ENCODE results near the gene ARHGAP44.

The ARHGAP44 gene

GRCh38 chr17:12773153-12773552 is 16.1 kb upstream of the ARHGAP44 start:
- no peaks in the 10 kb centered on the region for H3K36me3 ChIP-seq (ENCODE audit: control insufficient read depth, insufficient read depth, low read length)
- no peak overlapping the region for H3K9ac ChIP-seq (ENCODE audit: low read depth, low read length)
- H3K9me3 ChIP-seq (ENCODE audit: control insufficient read depth, insufficient read depth, low read length), result no peaks in the 10 kb centered on the region
- no peak overlapping the region for H3K4me3 ChIP-seq (ENCODE audit: low read depth, low read length)
- H3K4me1 ChIP-seq (ENCODE audit: control insufficient read depth, insufficient read depth, low read length), result no peaks in the 10 kb centered on the region
- no peaks in the 10 kb centered on the region for H3K27me3 ChIP-seq (ENCODE audit: control insufficient read depth, insufficient read depth, low read length)

GRCh38 chr17:12789075-12789480 is 220 bp upstream of the ARHGAP44 start:
- H3K4me3 ChIP-seq (ENCODE audit: low read depth, low read length), result peak overlapping the region; percentile 70
- peaks cover 8% of the 10 kb centered on the region for H3K27me3 ChIP-seq (ENCODE audit: control insufficient read depth, insufficient read depth, low read length)
- H3K9ac ChIP-seq (ENCODE audit: low read depth, low read length), result no peak overlapping the region
- H3K36me3 ChIP-seq (ENCODE audit: control insufficient read depth, insufficient read depth, low read length), result no peaks in the 10 kb centered on the region
- H3K4me1 ChIP-seq (ENCODE audit: control insufficient read depth, insufficient read depth, low read length), result peaks cover 8% of the 10 kb centered on the region
- H3K9me3 ChIP-seq (ENCODE audit: control insufficient read depth, insufficient read depth, low read length), result no peaks in the 10 kb centered on the region

GRCh38 chr17:12790249-12791106 is 1.2 kb downstream of the ARHGAP44 start:
- Histone ChIP-seq H3K4me3 (ENCODE audit: low read depth, low read length) (peak overlapping the region; percentile 70), H3K4me1 (ENCODE audit: control insufficient read depth, insufficient read depth, low read length) (peaks cover 8% of the 10 kb centered on the region), H3K27me3 (ENCODE audit: control insufficient read depth, insufficient read depth, low read length) (peaks cover 8% of the 10 kb centered on the region), H3K36me3 (ENCODE audit: control insufficient read depth, insufficient read depth, low read length) (no peaks in the 10 kb centered on the region), H3K9me3 (ENCODE audit: control insufficient read depth, insufficient read depth, low read length) (no peaks in the 10 kb centered on the region), H3K9ac (ENCODE audit: low read depth, low read length) (peak overlapping the region; percentile 70)

DNA sequence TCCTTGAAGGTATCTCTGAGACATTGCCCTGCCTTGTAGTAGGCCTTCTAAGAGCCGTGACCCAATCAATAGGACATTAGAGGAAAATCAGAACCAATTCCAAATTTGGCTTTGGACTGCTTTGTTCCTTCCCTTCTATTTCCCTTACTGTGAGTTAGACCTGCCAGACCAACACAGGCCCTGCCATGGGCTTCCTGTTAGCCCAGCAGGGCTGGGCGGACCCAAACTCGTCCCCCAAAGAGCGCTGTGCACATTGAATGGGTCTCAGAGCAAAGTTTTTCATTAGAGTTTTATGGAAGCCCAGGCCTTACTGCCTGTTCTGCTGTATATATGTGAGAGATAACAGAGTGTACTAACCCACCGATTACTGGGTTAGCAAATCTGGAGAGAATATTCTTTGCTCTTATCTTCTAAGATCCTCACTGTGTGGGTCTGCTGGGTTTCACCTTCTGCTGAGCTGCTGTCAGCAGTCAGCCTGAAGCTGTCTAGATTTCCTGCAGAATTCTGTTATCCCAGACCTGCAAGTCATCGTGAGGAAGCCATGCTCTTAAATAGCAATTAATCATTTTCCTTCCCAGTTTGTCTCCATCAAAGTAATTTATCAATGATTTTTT is 5.7 kb downstream of the ARHGAP44 start:
- H3K4me1 ChIP-seq (ENCODE audit: control insufficient read depth, insufficient read depth, low read length), result peaks cover 5% of the 10 kb centered on the region
- H3K9me3 ChIP-seq (ENCODE audit: control insufficient read depth, insufficient read depth, low read length), result no peaks in the 10 kb centered on the region
- H3K36me3 ChIP-seq (ENCODE audit: control insufficient read depth, insufficient read depth, low read length), result no peaks in the 10 kb centered on the region
- no peak overlapping the region for H3K4me3 ChIP-seq (ENCODE audit: low read depth, low read length)
- H3K9ac ChIP-seq (ENCODE audit: low read depth, low read length), result no peak overlapping the region
- H3K27me3 ChIP-seq (ENCODE audit: control insufficient read depth, insufficient read depth, low read length), result no peaks in the 10 kb centered on the region

DNA sequence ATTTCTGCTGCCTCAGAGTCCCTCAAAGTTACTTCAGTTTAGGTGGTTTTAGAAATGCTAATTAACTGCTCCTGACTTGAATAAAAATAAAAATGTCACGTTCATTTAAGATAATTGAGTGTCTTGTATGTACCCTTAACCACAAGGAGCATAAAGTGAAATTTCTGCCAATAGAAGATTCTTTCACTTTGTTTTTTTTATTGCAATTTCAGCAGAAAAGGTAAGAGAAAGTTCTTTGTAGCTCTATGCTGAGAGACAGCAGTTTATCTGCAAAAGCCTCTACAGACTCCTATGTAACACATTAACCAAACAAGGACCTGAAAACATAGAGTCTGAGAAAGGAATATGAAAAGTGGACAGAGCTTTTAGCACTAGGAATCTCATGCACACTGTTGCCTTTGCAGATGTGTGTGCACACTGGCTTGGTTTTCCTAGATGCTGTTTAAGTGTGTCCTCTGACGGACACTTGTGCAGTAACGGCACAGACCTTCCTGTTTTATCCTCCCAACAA is 11.6 kb downstream of the ARHGAP44 start:
- H3K27me3 ChIP-seq (ENCODE audit: control insufficient read depth, insufficient read depth, low read length), result no peaks in the 10 kb centered on the region
- H3K9ac ChIP-seq (ENCODE audit: low read depth, low read length), result no peak overlapping the region
- H3K4me1 ChIP-seq (ENCODE audit: control insufficient read depth, insufficient read depth, low read length), result no peaks in the 10 kb centered on the region
- H3K36me3 ChIP-seq (ENCODE audit: control insufficient read depth, insufficient read depth, low read length), result no peaks in the 10 kb centered on the region
- H3K9me3 ChIP-seq (ENCODE audit: control insufficient read depth, insufficient read depth, low read length), result no peaks in the 10 kb centered on the region
- H3K4me3 ChIP-seq (ENCODE audit: low read depth, low read length), result no peak overlapping the region

DNA sequence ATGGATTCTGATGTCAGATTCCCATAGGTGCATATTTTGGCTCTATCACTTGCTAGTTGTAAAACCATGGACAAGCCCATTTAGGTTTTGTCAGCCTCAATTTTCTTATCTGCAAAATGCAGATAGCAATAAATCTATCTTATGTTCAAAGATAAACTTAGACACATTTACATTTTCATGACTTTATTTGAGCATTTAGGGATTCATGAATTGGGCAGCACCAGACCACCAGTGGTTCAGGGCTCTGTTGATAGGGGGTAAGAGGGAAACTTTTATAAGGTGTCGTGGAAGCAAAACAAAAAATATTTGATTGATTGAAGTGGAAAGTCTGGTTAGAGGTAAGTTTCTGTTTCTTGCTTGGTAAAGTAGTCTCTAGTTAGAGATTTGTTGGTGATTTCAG is 17.3 kb downstream of the ARHGAP44 start:
- Histone ChIP-seq H3K9ac (ENCODE audit: low read depth, low read length) (no peak overlapping the region), H3K36me3 (ENCODE audit: control insufficient read depth, insufficient read depth, low read length) (no peaks in the 10 kb centered on the region), H3K27me3 (ENCODE audit: control insufficient read depth, insufficient read depth, low read length) (no peaks in the 10 kb centered on the region), H3K4me1 (ENCODE audit: control insufficient read depth, insufficient read depth, low read length) (no peaks in the 10 kb centered on the region), H3K9me3 (ENCODE audit: control insufficient read depth, insufficient read depth, low read length) (no peaks in the 10 kb centered on the region), H3K4me3 (ENCODE audit: low read depth, low read length) (no peak overlapping the region)

DNA sequence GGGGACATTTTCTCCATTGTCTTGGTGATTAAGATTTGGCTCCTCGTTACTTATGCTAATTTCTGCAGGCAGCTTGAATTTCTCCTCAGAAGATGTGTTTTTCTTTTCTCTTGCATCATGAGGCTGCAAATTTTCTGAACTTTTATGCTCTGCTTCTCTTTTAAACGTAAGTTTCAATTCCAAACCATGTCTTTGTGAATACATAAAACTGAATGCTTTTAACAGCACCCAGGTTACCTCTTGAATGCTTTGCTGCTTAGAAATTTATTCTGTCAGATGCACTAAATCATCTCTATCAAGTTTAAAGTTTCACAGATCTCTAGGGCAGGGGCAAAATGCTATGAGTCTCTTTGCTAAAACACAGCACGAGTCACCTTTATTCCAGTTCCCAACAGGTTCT is 19.4 kb downstream of the ARHGAP44 start:
- Histone ChIP-seq H3K4me3 (ENCODE audit: low read depth, low read length) (no peak overlapping the region), H3K9me3 (ENCODE audit: control insufficient read depth, insufficient read depth, low read length) (no peaks in the 10 kb centered on the region), H3K36me3 (ENCODE audit: control insufficient read depth, insufficient read depth, low read length) (no peaks in the 10 kb centered on the region), H3K27me3 (ENCODE audit: control insufficient read depth, insufficient read depth, low read length) (no peaks in the 10 kb centered on the region), H3K9ac (ENCODE audit: low read depth, low read length) (no peak overlapping the region), H3K4me1 (ENCODE audit: control insufficient read depth, insufficient read depth, low read length) (no peaks in the 10 kb centered on the region)

- Histone ChIP-seq H3K4me1 (ENCODE audit: control insufficient read depth, insufficient read depth, low read length) (no peaks in the 10 kb centered on the region), H3K9ac (ENCODE audit: low read depth, low read length) (no peak overlapping the region), H3K27me3 (ENCODE audit: control insufficient read depth, insufficient read depth, low read length) (no peaks in the 10 kb centered on the region), H3K4me3 (ENCODE audit: low read depth, low read length) (no peak overlapping the region), H3K36me3 (ENCODE audit: control insufficient read depth, insufficient read depth, low read length) (no peaks in the 10 kb centered on the region), H3K9me3 (ENCODE audit: control insufficient read depth, insufficient read depth, low read length) (no peaks in the 10 kb centered on the region)
Measured at GRCh38 chr17:12812877-12813276, 23.6 kb downstream of the ARHGAP44 start.

- H3K4me3 ChIP-seq (ENCODE audit: low read depth, low read length), result no peak overlapping the region
- H3K27me3 ChIP-seq (ENCODE audit: control insufficient read depth, insufficient read depth, low read length), result no peaks in the 10 kb centered on the region
- no peak overlapping the region for H3K9ac ChIP-seq (ENCODE audit: low read depth, low read length)
- H3K9me3 ChIP-seq (ENCODE audit: control insufficient read depth, insufficient read depth, low read length), result no peaks in the 10 kb centered on the region
- no peaks in the 10 kb centered on the region for H3K36me3 ChIP-seq (ENCODE audit: control insufficient read depth, insufficient read depth, low read length)
- H3K4me1 ChIP-seq (ENCODE audit: control insufficient read depth, insufficient read depth, low read length), result no peaks in the 10 kb centered on the region
Measured at GRCh38 chr17:12813664-12814063, 24.4 kb downstream of the ARHGAP44 start.

- H3K4me1 ChIP-seq (ENCODE audit: control insufficient read depth, insufficient read depth, low read length), result no peaks in the 10 kb centered on the region
- no peak overlapping the region for H3K9ac ChIP-seq (ENCODE audit: low read depth, low read length)
- H3K4me3 ChIP-seq (ENCODE audit: low read depth, low read length), result no peak overlapping the region
- H3K36me3 ChIP-seq (ENCODE audit: control insufficient read depth, insufficient read depth, low read length), result no peaks in the 10 kb centered on the region
- no peaks in the 10 kb centered on the region for H3K27me3 ChIP-seq (ENCODE audit: control insufficient read depth, insufficient read depth, low read length)
- no peaks in the 10 kb centered on the region for H3K9me3 ChIP-seq (ENCODE audit: control insufficient read depth, insufficient read depth, low read length)
Measured at GRCh38 chr17:12814718-12815117, 25.4 kb downstream of the ARHGAP44 start.

GRCh38 chr17:12815642-12816141 is 26.4 kb downstream of the ARHGAP44 start:
- Histone ChIP-seq H3K4me3 (ENCODE audit: low read depth, low read length) (no peak overlapping the region), H3K27me3 (ENCODE audit: control insufficient read depth, insufficient read depth, low read length) (no peaks in the 10 kb centered on the region), H3K4me1 (ENCODE audit: control insufficient read depth, insufficient read depth, low read length) (no peaks in the 10 kb centered on the region)

More at GRCh38 chr17:12815642-12816141, 26.4 kb downstream of the ARHGAP44 start:
- Histone ChIP-seq H3K36me3 (ENCODE audit: control insufficient read depth, insufficient read depth, low read length) (no peaks in the 10 kb centered on the region), H3K9ac (ENCODE audit: low read depth, low read length) (no peak overlapping the region), H3K9me3 (ENCODE audit: control insufficient read depth, insufficient read depth, low read length) (no peaks in the 10 kb centered on the region)

Measured in iPS-15b (cell line).